ENCODE data around the gene TRAPPC1.

The TRAPPC1 gene

DNA sequence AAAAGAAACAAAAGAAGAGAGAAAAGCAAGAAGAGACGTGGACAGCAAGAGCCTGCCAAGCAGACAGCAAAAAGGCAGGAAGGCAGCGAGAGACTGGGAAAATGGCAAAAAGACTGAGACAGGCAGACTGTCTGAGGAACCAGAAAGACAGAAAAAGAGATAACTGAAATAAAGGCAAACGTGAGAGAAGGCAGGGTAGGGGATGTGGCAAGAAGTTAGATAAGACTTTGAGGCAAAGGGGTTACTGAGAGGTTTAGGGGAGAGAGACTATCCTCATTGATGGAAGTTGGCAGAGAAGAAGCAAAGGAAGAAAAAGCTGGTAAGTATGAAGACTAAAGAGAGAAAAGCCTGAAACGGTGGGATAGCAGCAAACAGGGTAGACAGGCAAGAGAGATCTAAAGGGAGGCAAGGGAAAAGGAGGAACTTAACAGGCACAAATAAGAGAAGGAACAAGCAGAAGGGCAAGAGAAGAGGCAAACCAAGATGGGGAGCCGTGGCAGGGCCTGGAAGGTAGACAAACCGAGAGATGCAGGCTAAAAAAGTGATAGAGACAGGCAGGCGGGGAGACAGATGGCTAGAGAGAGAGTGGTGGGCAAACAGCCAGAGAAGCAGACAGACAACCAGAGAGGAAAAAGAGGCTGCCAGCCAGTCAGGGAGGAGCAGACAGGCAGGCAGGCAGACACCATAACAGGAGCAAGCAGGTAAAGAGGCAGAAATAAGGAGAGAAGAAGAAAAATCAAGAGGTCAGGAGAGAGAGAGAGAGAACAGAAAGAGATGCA is 50.3 kb downstream of the TRAPPC1 start:
- DNase-seq (ENCODE audit: low read depth in 2 of 2, low spot score in 1 of 2) = no peak

Measured in stimulated activated CD8-positive, alpha-beta memory T cell treated with anti-CD3 and anti-CD28 coated beads, Interleukin-4, amount 100 ng/mL, for 1 hour (primary cell).